Stomach smooth muscle (tissue), 2 donors: Measurements from ENCODE around the gene TUT7.

Source experiments
- H3K27ac ChIP-seq: one replicate; pipeline ENCODE4 v1.7.0; 2013; ENCODE audit warnings: mild to moderate bottlenecking, low read length, inconsistent platforms
- H3K27me3 ChIP-seq, 2 donors: one replicate each; pipeline ENCODE4 v1.7.0; 2013; ENCODE audit warnings: low read length in 2 of 2; ENCODE audit not compliant: insufficient read depth in 2 of 2, control insufficient read depth in 1 of 2
- H3K36me3 ChIP-seq, 2 donors: one replicate each; pipeline ENCODE4 v1.7.0; 2013; ENCODE audit warnings: low read length in 2 of 2; ENCODE audit not compliant: control insufficient read depth in 2 of 2, insufficient read depth in 2 of 2
- H3K4me1 ChIP-seq: one replicate; pipeline ENCODE4 v1.7.0; 2013; ENCODE audit warnings: low read length; ENCODE audit not compliant: control insufficient read depth, insufficient read depth
- H3K4me3 ChIP-seq, 2 donors: one replicate each; pipeline ENCODE4 v1.7.0; 2013; ENCODE audit warnings: low read length in 2 of 2
- H3K9ac ChIP-seq, 2 donors: one replicate each; pipeline ENCODE4 v1.7.0; 2013; ENCODE audit warnings: low read length in 2 of 2, mild to moderate bottlenecking in 1 of 2
- H3K9me3 ChIP-seq, 2 donors: one replicate each; pipeline ENCODE4 v1.7.0; 2013; ENCODE audit warnings: low read length in 2 of 2; ENCODE audit not compliant: control insufficient read depth in 2 of 2
- donor health status: healthy.
- donor health status: Pancreatic carcinoma.

TUT7 gene

GRCh38 chr9:86238861-86239770 is 115.1 kb downstream of the TUT7 start:
- Histone ChIP-seq H3K27ac (no peak overlapping the region), H3K27me3 (no peaks in the 10 kb centered on the region), H3K36me3 (no peaks in the 10 kb centered on the region), H3K9me3 (no peaks in the 10 kb centered on the region), H3K4me1 (peaks cover 5% of the 10 kb centered on the region), H3K9ac (no peak overlapping the region), H3K4me3 (no peak overlapping the region)
